ENCODE data around the gene NOD2. TPM values are rescaled to one million over a fixed set of nuclear protein-coding genes. Genes with fewer than 3 reads are reported as not detected.

NOD2 gene
- total and polyA plus RNA-seq, 2 of the 13 experiments (the other 11 are each of a cell fraction or from before 2014, with no cell fraction given) = 0.27 to 0.81 TPM

DNA sequence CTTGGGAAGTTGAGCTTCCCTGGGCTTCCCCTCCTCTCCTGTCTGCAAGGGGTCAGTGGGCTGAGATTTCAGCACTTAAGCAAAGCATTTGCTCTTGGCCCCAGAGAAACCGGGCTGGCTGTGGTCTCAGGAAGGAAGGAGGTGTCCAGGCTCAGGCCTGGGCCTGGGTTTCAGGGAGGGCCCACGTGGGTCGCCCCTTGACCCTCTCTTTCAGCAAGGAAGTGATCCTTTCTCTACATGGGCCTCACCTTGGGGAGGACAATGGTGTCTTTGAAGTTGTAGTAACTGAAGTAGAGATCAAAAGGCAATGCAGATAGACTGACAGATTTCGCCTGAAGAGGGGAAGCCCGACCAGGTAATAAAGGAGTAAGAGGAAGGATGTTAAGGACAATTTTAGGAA is 2.7 kb downstream of the NOD2 start (continued):
- TF ChIP-seq GFI1 (CRISPR knock-in tag; IDR thresholded peaks at IDR 0.05; ENCODE audit: borderline replicate concordance) (peak; percentile 66; the same call in 1 of the 2 replicates), ZNF616 (CRISPR knock-in tag; IDR thresholded peaks at IDR 0.05; ENCODE audit: low read depth) (no peak), ZFX (CRISPR knock-in tag; IDR thresholded peaks at IDR 0.05; ENCODE audit: low read depth) (peak; percentile 52), YY1 (IDR thresholded peaks at IDR 0.05; ENCODE audit: insufficient read depth, insufficient replicate concordance, low read depth, low read length) (no peak), SIX4 (CRISPR knock-in tag; IDR thresholded peaks at IDR 0.05) (no peak), TAF1 (CRISPR knock-in tag; IDR thresholded peaks at IDR 0.05) (no peak), FOSL2 (CRISPR knock-in tag; IDR thresholded peaks at IDR 0.05) (no peak), FOXA1 (IDR thresholded peaks at IDR 0.05) (no peak), FOXA1 (CRISPR knock-in tag; IDR thresholded peaks at IDR 0.05) (no peak), GATA4 (IDR thresholded peaks at IDR 0.05; ENCODE audit: borderline replicate concordance, low read depth) (no peak), BCL6 (CRISPR knock-in tag; IDR thresholded peaks at IDR 0.05) (0 out of 2 replicates have a peak, but pooled peaks have one; percentile 27)
- TF ChIP-seq, protein P1, sequence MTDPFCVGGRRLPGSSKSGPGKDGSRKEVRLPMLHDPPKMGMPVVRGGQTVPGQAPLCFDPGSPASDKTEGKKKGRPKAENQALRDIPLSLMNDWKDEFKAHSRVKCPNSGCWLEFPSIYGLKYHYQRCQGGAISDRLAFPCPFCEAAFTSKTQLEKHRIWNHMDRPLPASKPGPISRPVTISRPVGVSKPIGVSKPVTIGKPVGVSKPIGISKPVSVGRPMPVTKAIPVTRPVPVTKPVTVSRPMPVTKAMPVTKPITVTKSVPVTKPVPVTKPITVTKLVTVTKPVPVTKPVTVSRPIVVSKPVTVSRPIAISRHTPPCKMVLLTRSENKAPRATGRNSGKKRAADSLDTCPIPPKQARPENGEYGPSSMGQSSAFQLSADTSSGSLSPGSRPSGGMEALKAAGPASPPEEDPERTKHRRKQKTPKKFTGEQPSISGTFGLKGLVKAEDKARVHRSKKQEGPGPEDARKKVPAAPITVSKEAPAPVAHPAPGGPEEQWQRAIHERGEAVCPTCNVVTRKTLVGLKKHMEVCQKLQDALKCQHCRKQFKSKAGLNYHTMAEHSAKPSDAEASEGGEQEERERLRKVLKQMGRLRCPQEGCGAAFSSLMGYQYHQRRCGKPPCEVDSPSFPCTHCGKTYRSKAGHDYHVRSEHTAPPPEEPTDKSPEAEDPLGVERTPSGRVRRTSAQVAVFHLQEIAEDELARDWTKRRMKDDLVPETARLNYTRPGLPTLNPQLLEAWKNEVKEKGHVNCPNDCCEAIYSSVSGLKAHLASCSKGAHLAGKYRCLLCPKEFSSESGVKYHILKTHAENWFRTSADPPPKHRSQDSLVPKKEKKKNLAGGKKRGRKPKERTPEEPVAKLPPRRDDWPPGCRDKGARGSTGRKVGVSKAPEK (CRISPR knock-in tag; IDR thresholded peaks at IDR 0.05; ENCODE audit: borderline replicate concordance) = no peak
- TF ChIP-seq, protein P2, sequence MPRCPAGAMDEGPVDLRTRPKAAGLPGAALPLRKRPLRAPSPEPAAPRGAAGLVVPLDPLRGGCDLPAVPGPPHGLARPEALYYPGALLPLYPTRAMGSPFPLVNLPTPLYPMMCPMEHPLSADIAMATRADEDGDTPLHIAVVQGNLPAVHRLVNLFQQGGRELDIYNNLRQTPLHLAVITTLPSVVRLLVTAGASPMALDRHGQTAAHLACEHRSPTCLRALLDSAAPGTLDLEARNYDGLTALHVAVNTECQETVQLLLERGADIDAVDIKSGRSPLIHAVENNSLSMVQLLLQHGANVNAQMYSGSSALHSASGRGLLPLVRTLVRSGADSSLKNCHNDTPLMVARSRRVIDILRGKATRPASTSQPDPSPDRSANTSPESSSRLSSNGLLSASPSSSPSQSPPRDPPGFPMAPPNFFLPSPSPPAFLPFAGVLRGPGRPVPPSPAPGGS (CRISPR knock-in tag; IDR thresholded peaks at IDR 0.05) = no peak

All from HepG2 (cell line).